ENCODE measurements around the gene EIF4A2. TPM values are rescaled to one million over a fixed set of nuclear protein-coding genes. Genes with fewer than 3 reads are reported as not detected.

Gene EIF4A2
- total RNA-seq, 1 donor from 2014 or later = 422 TPM

DNA sequence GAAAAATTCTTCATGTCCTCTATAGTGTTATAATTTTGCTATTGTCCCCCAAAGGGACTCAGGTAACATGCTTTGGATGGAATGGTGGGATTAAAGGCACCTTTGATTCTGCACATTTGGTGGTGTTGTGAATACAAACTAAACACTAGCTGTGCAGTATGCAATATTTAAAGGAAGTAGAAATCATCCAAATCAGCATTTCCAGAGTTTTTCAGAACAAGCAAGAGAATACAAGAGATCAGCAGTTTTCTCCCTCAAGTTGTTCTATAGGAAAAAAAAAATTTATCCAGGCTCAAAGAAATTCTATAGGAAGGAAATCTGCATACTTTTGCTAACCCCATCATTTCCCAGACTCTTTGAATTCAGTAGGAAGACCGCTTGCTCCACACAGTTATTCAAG, 48.9 kb downstream of the EIF4A2 start:
- DNase-seq (ENCODE audit: missing footprints) (no peak), ATAC-seq (no peak)
- intact Hi-C loops (cut with DNase I) = no loop called here

Small RNAs within 50 kb of the gene (microRNA-seq; reads per million reads assigned to microRNA genes)
- not detected for gene MIR1248

Other genes with a start within 250 kb of the EIF4A2 start
- gene CRYGS, start 239.2 kb upstream of the EIF4A2 start, total RNA-seq = 1.2 TPM
- gene TBCCD1, start 216.2 kb upstream of the EIF4A2 start, total RNA-seq = 5.3 TPM
- gene DNAJB11, start 212.9 kb upstream of the EIF4A2 start, total RNA-seq = 26.5 TPM
- not detected for gene AHSG, start 170.5 kb upstream of the EIF4A2 start, total RNA-seq
- gene FETUB, start 143.2 kb upstream of the EIF4A2 start, total RNA-seq = not detected
- gene HRG, start 117.6 kb upstream of the EIF4A2 start, total RNA-seq = not detected
- 0.62 TPM for gene KNG1, start 66.2 kb upstream of the EIF4A2 start, total RNA-seq
- gene RFC4, start 22.9 kb downstream of the EIF4A2 start, total RNA-seq = 11.1 TPM
- 19.3 TPM for gene ADIPOQ, start 59.1 kb downstream of the EIF4A2 start, total RNA-seq
- 77.1 TPM for gene ST6GAL1, start 146.9 kb downstream of the EIF4A2 start, total RNA-seq

Measured in Right ventricle myocardium inferior (tissue), 1 donor.